ENCODE data around the gene OPN4. TPM values are rescaled to one million over a fixed set of nuclear protein-coding genes. Genes with fewer than 3 reads are reported as not detected.

Gene OPN4
- total and polyA plus RNA-seq, 2 donors (not counting 3 experiments of a cell fraction or from before 2014, with no cell fraction given): not detected

GRCh38 chr10:86663046-86663345 lies 8.6 kb downstream of the OPN4 start:
- Histone ChIP-seq H3K4me2 (ENCODE audit: insufficient read depth, low read length) (no peak overlapping the region), H3K9ac (replicated peaks; ENCODE audit: extremely low read depth, insufficient read depth, low read length) (no peak overlapping the region), H3K27me3 (ENCODE audit: control insufficient read depth in 2 of 2, insufficient read depth in 2 of 2, low read length in 2 of 2) (no peaks in the 10 kb centered on the region), H3K4me1 (ENCODE audit: control insufficient read depth, extremely low read depth, insufficient read depth, low read length) (no peaks in the 10 kb centered on the region), H4K20me1 (replicated peaks; ENCODE audit: control insufficient read depth, extremely low read depth, insufficient read depth, low read length) (no peaks in the 10 kb centered on the region), H3K36me3 (ENCODE audit: control insufficient read depth in 2 of 2, extremely low read depth in 1 of 2, insufficient read depth in 2 of 2, low read length in 2 of 2) (no peaks in the 10 kb centered on the region), H3K9me1 (replicated peaks; ENCODE audit: control insufficient read depth, extremely low read depth, insufficient read depth, low read length) (no peaks in the 10 kb centered on the region), H3K27ac (ENCODE audit: insufficient read depth, low read depth, low read length) (no peak overlapping the region), H3K9me3 (replicated peaks; ENCODE audit: control insufficient read depth, insufficient read depth, low read length) (no peaks in the 10 kb centered on the region), H3K79me2 (ENCODE audit: control insufficient read depth, insufficient read depth, low read length) (no peaks in the 10 kb centered on the region), H3K4me3 (replicated peaks in 1 of 3; ENCODE audit: insufficient read depth in 1 of 3, low read depth in 1 of 3, low read length in 3 of 3) (no peak overlapping the region), H2AFZ (ENCODE audit: low read depth, low read length) (no peak overlapping the region)
- ChIA-PET POLR2A (no interaction called here), CTCF (interaction anchor here (1.2 kb wide), 1 partner anchor 22 kb away, joined by 3 read pairs; no protein-coding TSS in a partner anchor)
- dilution Hi-C loops (cut with MboI; ENCODE audit: extremely low pct_ligation_motif_present, low sequenced_read_pairs) (no loop called here), intact Hi-C loops (cut with micrococcal nuclease) (no loop called here)
- BruUV-seq (replicated peaks): no TSS peak
- TF ChIP-seq POLR2AphosphoS5 (IDR thresholded peaks at IDR 0.05; ENCODE audit: insufficient read depth, low read depth, low read length) (no peak), FOS (IDR thresholded peaks at IDR 0.05; ENCODE audit: borderline replicate concordance, insufficient read depth, low read length) (no peak), JUN (IDR thresholded peaks at IDR 0.05; ENCODE audit: borderline replicate concordance, insufficient read depth, insufficient read length, low read depth) (no peak), EZH2 (IDR thresholded peaks at IDR 0.05; ENCODE audit: borderline replicate concordance, low read depth, low read length, severe bottlenecking) (no peak), MAX (IDR thresholded peaks at IDR 0.05; ENCODE audit: insufficient read depth, insufficient read length) (no peak), MYC (IDR thresholded peaks at IDR 0.05; ENCODE audit: low read depth, low read length) (no peak), POLR2A (IDR thresholded peaks at IDR 0.05; ENCODE audit: low read depth, low read length) (no peak), CTCF (IDR thresholded peaks at IDR 0.05; ENCODE audit: extremely low read depth in 1 of 2, insufficient read depth in 1 of 2, low read depth in 1 of 2, low read length in 2 of 2) (no peak), GATA2 (IDR thresholded peaks at IDR 0.05; ENCODE audit: insufficient read depth, insufficient read length, low read depth, low read length) (no peak)
- FAIRE-seq (no peak), DNase-seq (ENCODE audit: low read depth, low spot score) (no peak)

Measured in endothelial cell of umbilical vein (primary cell).